Measurements from ENCODE around the gene TMEM169. TPM values are rescaled to one million over a fixed set of nuclear protein-coding genes. Genes with fewer than 3 reads are reported as not detected.

The TMEM169 gene
- total RNA-seq = 4.3 and 11.8 TPM in 2 replicates

- no peak for DNase-seq (ENCODE audit: low read depth)
Observed at GRCh38 chr2:216081487-216082116, at the start of gene TMEM169, which contains the start of gene PECR. Gene TMEM169 (plus strand): TSS chr2:216081919. CDS start chr2:216095964, 14,045 bp downstream. Gene PECR (minus strand): TSS chr2:216081809. CDS start chr2:216081741, 68 bp downstream.

- DNase-seq (ENCODE audit: low read depth) = peak; percentile 88
Observed at GRCh38 chr2:216031960-216032689, 49.6 kb upstream of the TMEM169 start.

- no peak for DNase-seq (ENCODE audit: low read depth)
Observed at GRCh38 chr2:216033403-216033802, 48.3 kb upstream of the TMEM169 start.

GRCh38 chr2:216034065-216034464 lies 47.7 kb upstream of the TMEM169 start:
- peak; percentile 76 for DNase-seq (ENCODE audit: low read depth)

- no peak for DNase-seq (ENCODE audit: low read depth)
Observed at GRCh38 chr2:216039918-216040317, 41.8 kb upstream of the TMEM169 start.

GRCh38 chr2:216041438-216041837 lies 40.3 kb upstream of the TMEM169 start:
- DNase-seq (ENCODE audit: low read depth) = no peak

GRCh38 chr2:216043949-216044348 lies 37.8 kb upstream of the TMEM169 start:
- no peak for DNase-seq (ENCODE audit: low read depth)

GRCh38 chr2:216044883-216045486 lies 36.7 kb upstream of the TMEM169 start:
- DNase-seq (ENCODE audit: low read depth) = no peak

- DNase-seq (ENCODE audit: low read depth) = no peak
Observed at GRCh38 chr2:216047397-216047796, 34.3 kb upstream of the TMEM169 start.

GRCh38 chr2:216049452-216049851 lies 32.3 kb upstream of the TMEM169 start:
- no peak for DNase-seq (ENCODE audit: low read depth)

GRCh38 chr2:216051350-216051749 lies 30.4 kb upstream of the TMEM169 start:
- no peak for DNase-seq (ENCODE audit: low read depth)

- DNase-seq (ENCODE audit: low read depth) = no peak
Observed at GRCh38 chr2:216052420-216052819, 29.3 kb upstream of the TMEM169 start.

GRCh38 chr2:216055680-216056079 lies 26.0 kb upstream of the TMEM169 start:
- DNase-seq (ENCODE audit: low read depth) = no peak

- DNase-seq (ENCODE audit: low read depth) = peak; percentile 83
Observed at GRCh38 chr2:216056739-216057138, 25.0 kb upstream of the TMEM169 start.

- DNase-seq (ENCODE audit: low read depth) = peak; percentile 100
Observed at GRCh38 chr2:216057688-216058193, 24.0 kb upstream of the TMEM169 start.

GRCh38 chr2:216059233-216059834 lies 22.4 kb upstream of the TMEM169 start:
- no peak for DNase-seq (ENCODE audit: low read depth)

- DNase-seq (ENCODE audit: low read depth) = peak; percentile 47
Observed at GRCh38 chr2:216064014-216064630, 17.6 kb upstream of the TMEM169 start.

- DNase-seq (ENCODE audit: low read depth) = no peak
Observed at GRCh38 chr2:216064665-216065064, 17.1 kb upstream of the TMEM169 start.

GRCh38 chr2:216066230-216066629 lies 15.5 kb upstream of the TMEM169 start:
- peak; percentile 66 for DNase-seq (ENCODE audit: low read depth)

- no peak for DNase-seq (ENCODE audit: low read depth)
Observed at GRCh38 chr2:216069028-216069427, 12.7 kb upstream of the TMEM169 start.

- DNase-seq (ENCODE audit: low read depth) = no peak
Observed at GRCh38 chr2:216070195-216070594, 11.5 kb upstream of the TMEM169 start.
